ENCODE results near the gene C1R.

C1R gene

GRCh38 chr12:7096979-7097378, 4.7 kb upstream of the C1R start:
- Histone ChIP-seq H3K9me3 (ENCODE audit: control insufficient read depth, insufficient read depth, low read depth, low read length) (no peaks in the 10 kb centered on the region), H3K36me3 (ENCODE audit: control insufficient read depth in 2 of 2, insufficient read depth in 1 of 2, low read length in 2 of 2) (peaks cover 0 to 17% of the 10 kb centered on the region in 2 experiments; a peak in 1 of 3 replicates), H3K4me1 (ENCODE audit: control insufficient read depth, insufficient read depth, low read length) (no peaks in the 10 kb centered on the region), H3K27ac (ENCODE audit: extremely low read depth, low read depth, low read length) (no peak overlapping the region), H3K4me3 (ENCODE audit: low read depth, low read length) (no peak overlapping the region)
- ChIA-PET POLR2A (interaction anchor here (1.0 kb wide), 1 partner anchor 152 kb away, joined by 4 read pairs; no protein-coding TSS in a partner anchor), CTCF (interaction anchor here (0.6 kb wide), 2 partner anchors 16 to 337 kb away, joined by 3 to 6 read pairs; no protein-coding TSS in a partner anchor)
- TF ChIP-seq MYNN (tag by site-specific recombination; IDR thresholded peaks at IDR 0.05; ENCODE audit: borderline replicate concordance) (no peak), HOXD13 (CRISPR knock-in tag; IDR thresholded peaks at IDR 0.05; ENCODE audit: borderline replicate concordance) (no peak), SP2 (tag by site-specific recombination; IDR thresholded peaks at IDR 0.05) (no peak), ZNF776 (tag by site-specific recombination; IDR thresholded peaks at IDR 0.05; ENCODE audit: borderline replicate concordance) (no peak), ZNF692 (tag by site-specific recombination; IDR thresholded peaks at IDR 0.05) (no peak), ZNF585B (tag by site-specific recombination; IDR thresholded peaks at IDR 0.05) (no peak), HOXA7 (CRISPR knock-in tag; IDR thresholded peaks at IDR 0.05; ENCODE audit: borderline replicate concordance) (no peak), ZNF670 (tag by site-specific recombination; IDR thresholded peaks at IDR 0.05; ENCODE audit: low read depth) (no peak)
- TF ChIP-seq, protein P1, sequence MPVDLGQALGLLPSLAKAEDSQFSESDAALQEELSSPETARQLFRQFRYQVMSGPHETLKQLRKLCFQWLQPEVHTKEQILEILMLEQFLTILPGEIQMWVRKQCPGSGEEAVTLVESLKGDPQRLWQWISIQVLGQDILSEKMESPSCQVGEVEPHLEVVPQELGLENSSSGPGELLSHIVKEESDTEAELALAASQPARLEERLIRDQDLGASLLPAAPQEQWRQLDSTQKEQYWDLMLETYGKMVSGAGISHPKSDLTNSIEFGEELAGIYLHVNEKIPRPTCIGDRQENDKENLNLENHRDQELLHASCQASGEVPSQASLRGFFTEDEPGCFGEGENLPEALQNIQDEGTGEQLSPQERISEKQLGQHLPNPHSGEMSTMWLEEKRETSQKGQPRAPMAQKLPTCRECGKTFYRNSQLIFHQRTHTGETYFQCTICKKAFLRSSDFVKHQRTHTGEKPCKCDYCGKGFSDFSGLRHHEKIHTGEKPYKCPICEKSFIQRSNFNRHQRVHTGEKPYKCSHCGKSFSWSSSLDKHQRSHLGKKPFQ (tag by site-specific recombination; IDR thresholded peaks at IDR 0.05), result no peak
- TF ChIP-seq, protein P2, sequence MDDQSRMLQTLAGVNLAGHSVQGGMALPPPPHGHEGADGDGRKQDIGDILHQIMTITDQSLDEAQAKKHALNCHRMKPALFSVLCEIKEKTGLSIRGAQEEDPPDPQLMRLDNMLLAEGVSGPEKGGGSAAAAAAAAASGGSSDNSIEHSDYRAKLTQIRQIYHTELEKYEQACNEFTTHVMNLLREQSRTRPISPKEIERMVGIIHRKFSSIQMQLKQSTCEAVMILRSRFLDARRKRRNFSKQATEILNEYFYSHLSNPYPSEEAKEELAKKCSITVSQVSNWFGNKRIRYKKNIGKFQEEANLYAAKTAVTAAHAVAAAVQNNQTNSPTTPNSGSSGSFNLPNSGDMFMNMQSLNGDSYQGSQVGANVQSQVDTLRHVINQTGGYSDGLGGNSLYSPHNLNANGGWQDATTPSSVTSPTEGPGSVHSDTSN (CRISPR knock-in tag; IDR thresholded peaks at IDR 0.05), result no peak

DNA sequence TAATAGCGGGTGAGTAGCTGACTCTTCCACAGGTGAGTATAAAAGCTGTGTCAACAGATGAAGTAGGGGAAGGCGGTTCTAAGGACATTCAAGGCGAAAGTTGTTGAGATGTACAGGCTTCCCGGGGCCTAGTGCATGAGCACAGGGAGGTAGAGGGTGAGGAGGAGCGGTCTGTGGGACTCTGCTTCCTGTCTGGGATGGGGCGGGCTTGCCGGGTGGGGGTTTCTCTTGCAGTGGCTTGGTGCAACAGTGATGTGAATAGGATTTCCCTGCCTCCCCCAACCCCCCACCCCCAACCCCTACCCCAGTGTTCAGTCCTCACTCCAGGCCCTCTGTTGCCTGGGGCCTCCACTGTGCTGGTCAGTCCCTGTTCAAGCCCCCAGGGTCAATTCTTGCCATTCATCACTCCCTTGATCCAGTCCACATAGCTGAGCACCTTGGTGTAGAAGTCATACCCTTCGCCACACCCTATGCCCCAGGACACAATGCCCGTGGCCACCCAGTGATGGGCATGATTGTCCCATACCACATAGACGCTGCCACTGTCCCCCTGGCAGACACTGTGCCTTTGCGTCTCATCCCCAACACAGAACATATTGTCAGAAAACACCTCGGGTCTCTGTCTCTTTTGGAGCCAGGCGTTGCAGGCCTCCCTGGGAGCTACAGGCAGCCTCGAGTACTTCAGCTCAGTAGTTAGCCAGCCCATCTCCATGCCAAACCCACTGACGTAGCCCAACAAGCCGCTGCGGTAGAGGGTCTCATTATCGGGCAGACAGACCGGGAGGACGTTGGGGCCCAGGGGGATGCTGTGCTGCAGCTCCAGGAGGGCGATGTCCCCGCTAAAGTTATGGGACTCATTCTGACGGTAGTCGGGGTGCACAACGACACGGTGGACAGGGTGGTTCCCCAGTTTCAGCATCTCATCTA, 4.0 kb upstream of the C1R start:
- CTCF ChIA-PET, result interaction anchor here (0.6 to 1.4 kb wide), 7 partner anchors 11 to 656 kb away, joined by 3 to 7 read pairs (median 4); no protein-coding TSS in a partner anchor
- no peaks in the 10 kb centered on the region for H3K9me3 ChIP-seq (ENCODE audit: control insufficient read depth, insufficient read depth, low read depth, low read length)
- POLR2A ChIA-PET, result interaction anchor here (1.0 kb wide), 1 partner anchor 152 kb away, joined by 4 read pairs; no protein-coding TSS in a partner anchor
- H3K4me1 ChIP-seq (ENCODE audit: control insufficient read depth, insufficient read depth, low read length), result no peaks in the 10 kb centered on the region
- no peak overlapping the region for H3K4me3 ChIP-seq (ENCODE audit: low read depth, low read length)
- H3K36me3 ChIP-seq (ENCODE audit: control insufficient read depth in 2 of 2, insufficient read depth in 1 of 2, low read length in 2 of 2), result peaks cover 0 to 12% of the 10 kb centered on the region in 2 experiments; a peak in 1 of 3 replicates
- no peak overlapping the region for H3K27ac ChIP-seq (ENCODE audit: extremely low read depth, low read depth, low read length)
- TF ChIP-seq, protein P3, sequence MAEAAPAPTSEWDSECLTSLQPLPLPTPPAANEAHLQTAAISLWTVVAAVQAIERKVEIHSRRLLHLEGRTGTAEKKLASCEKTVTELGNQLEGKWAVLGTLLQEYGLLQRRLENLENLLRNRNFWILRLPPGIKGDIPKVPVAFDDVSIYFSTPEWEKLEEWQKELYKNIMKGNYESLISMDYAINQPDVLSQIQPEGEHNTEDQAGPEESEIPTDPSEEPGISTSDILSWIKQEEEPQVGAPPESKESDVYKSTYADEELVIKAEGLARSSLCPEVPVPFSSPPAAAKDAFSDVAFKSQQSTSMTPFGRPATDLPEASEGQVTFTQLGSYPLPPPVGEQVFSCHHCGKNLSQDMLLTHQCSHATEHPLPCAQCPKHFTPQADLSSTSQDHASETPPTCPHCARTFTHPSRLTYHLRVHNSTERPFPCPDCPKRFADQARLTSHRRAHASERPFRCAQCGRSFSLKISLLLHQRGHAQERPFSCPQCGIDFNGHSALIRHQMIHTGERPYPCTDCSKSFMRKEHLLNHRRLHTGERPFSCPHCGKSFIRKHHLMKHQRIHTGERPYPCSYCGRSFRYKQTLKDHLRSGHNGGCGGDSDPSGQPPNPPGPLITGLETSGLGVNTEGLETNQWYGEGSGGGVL (tag by site-specific recombination; IDR thresholded peaks at IDR 0.05), result no peak
- TF ChIP-seq BCL11B (tag by site-specific recombination; IDR thresholded peaks at IDR 0.05; ENCODE audit: low read depth), result no peak
- no peak for TF ChIP-seq ZNF248 (tag by site-specific recombination; IDR thresholded peaks at IDR 0.05)
- TF ChIP-seq ZNF629 (tag by site-specific recombination; IDR thresholded peaks at IDR 0.05), result no peak
- TF ChIP-seq, protein P4, sequence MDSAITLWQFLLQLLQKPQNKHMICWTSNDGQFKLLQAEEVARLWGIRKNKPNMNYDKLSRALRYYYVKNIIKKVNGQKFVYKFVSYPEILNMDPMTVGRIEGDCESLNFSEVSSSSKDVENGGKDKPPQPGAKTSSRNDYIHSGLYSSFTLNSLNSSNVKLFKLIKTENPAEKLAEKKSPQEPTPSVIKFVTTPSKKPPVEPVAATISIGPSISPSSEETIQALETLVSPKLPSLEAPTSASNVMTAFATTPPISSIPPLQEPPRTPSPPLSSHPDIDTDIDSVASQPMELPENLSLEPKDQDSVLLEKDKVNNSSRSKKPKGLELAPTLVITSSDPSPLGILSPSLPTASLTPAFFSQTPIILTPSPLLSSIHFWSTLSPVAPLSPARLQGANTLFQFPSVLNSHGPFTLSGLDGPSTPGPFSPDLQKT (IDR thresholded peaks at IDR 0.05; ENCODE audit: borderline replicate concordance, low read depth, low read length), result no peak
- no peak for TF ChIP-seq ZNF596 (tag by site-specific recombination; IDR thresholded peaks at IDR 0.05)
- TF ChIP-seq SP7 (tag by site-specific recombination; IDR thresholded peaks at IDR 0.05), result no peak
- TF ChIP-seq KLF10 (tag by site-specific recombination; IDR thresholded peaks at IDR 0.05), result no peak
- TF ChIP-seq PRDM4 (tag by site-specific recombination; IDR thresholded peaks at IDR 0.05), result no peak
